HL-60/S4 treated with retinoic acid at 250 ng/mL for 4 days and 3 days (cell line): ENCODE results near the gene GNAS.

Experiments
- in situ Hi-C: fragments of 300-500 bp; cut with MboI; formaldehyde crosslinking; loops from 2 replicates; pipeline ENCODE4 v1.7.0; 2022; ENCODE audit warnings: low sequenced_read_pairs

The GNAS gene

GRCh38 chr20:58851969-58852458 is 502 bp upstream of the GNAS start:
- in situ Hi-C loops, result loop anchor here (25.0 kb wide), 2 partner anchors 560 to 615 kb away; partner anchors contain the start of gene ANKRD60

- in situ Hi-C loops, result loop anchor here (25.0 kb wide), 2 partner anchors 559 to 616 kb away; partner anchors contain the start of gene ANKRD60
These were observed 950 bp downstream of the GNAS start for GRCh38 chr20:58853466-58853865.

GRCh38 chr20:58853976-58854637 is 1.6 kb downstream of the GNAS start:
- in situ Hi-C loops, result loop anchor here (25.0 kb wide), 2 partner anchors 558 to 617 kb away; partner anchors contain the start of gene ANKRD60

GRCh38 chr20:58854638-58855471 is 2.3 kb downstream of the GNAS start:
- in situ Hi-C loops, result loop anchor here (25.0 kb wide), 2 partner anchors 557 to 618 kb away; partner anchors contain the start of gene ANKRD60

GRCh38 chr20:58855506-58856389 is 3.2 kb downstream of the GNAS start:
- in situ Hi-C loops, result loop anchor here (25.0 kb wide), 2 partner anchors 557 to 618 kb away; partner anchors contain the start of gene ANKRD60

- in situ Hi-C loops, result loop anchor here (10.0 to 25.0 kb wide), 3 partner anchors 342 to 626 kb away; partner anchors contain the start of gene ANKRD60
These were observed 10.7 kb downstream of the GNAS start for GRCh38 chr20:58863044-58863790.

- in situ Hi-C loops, result loop anchor here (10.0 to 25.0 kb wide), 3 partner anchors 340 to 627 kb away; partner anchors contain the start of gene ANKRD60
These were observed 11.8 kb downstream of the GNAS start for GRCh38 chr20:58864346-58864745.

- in situ Hi-C loops, result loop anchor here (10.0 to 25.0 kb wide), 3 partner anchors 339 to 629 kb away; partner anchors contain the start of gene ANKRD60
These were observed 13.3 kb downstream of the GNAS start for GRCh38 chr20:58865843-58866242.

- in situ Hi-C loops, result loop anchor here (10.0 to 25.0 kb wide), 3 partner anchors 338 to 630 kb away; partner anchors contain the start of gene ANKRD60
These were observed 14.7 kb downstream of the GNAS start for GRCh38 chr20:58867211-58867610.

- in situ Hi-C loops, result loop anchor here (10.0 to 25.0 kb wide), 3 partner anchors 336 to 631 kb away; partner anchors contain the start of gene ANKRD60
These were observed 16.3 kb downstream of the GNAS start for GRCh38 chr20:58868795-58869194.

GRCh38 chr20:58869662-58870227 is 17.2 kb downstream of the GNAS start:
- in situ Hi-C loops, result loop anchor here (10.0 to 25.0 kb wide), 3 partner anchors 335 to 632 kb away; partner anchors contain the start of gene ANKRD60

GRCh38 chr20:58870293-58871014 is 17.9 kb downstream of the GNAS start:
- in situ Hi-C loops, result loop anchor here (25.0 kb wide), 2 partner anchors 542 to 633 kb away; partner anchors contain the start of gene ANKRD60

- in situ Hi-C loops, result loop anchor here (25.0 kb wide), 2 partner anchors 541 to 634 kb away; partner anchors contain the start of gene ANKRD60
These were observed 19.1 kb downstream of the GNAS start for GRCh38 chr20:58871533-58872102.

GRCh38 chr20:58874469-58874868 is 22.0 kb downstream of the GNAS start:
- in situ Hi-C loops, result loop anchor here (25.0 kb wide), 2 partner anchors 538 to 637 kb away; partner anchors contain the start of gene ANKRD60

- in situ Hi-C loops, result no loop called here
These were observed 22.6 kb downstream of the GNAS start for GRCh38 chr20:58875111-58875510.

- in situ Hi-C loops, result no loop called here
These were observed 23.1 kb downstream of the GNAS start for GRCh38 chr20:58875541-58876134.

GRCh38 chr20:58876437-58876836 is 23.9 kb downstream of the GNAS start:
- in situ Hi-C loops, result no loop called here
